ENCODE measurements around the gene ART5.

ART5 gene

DNA sequence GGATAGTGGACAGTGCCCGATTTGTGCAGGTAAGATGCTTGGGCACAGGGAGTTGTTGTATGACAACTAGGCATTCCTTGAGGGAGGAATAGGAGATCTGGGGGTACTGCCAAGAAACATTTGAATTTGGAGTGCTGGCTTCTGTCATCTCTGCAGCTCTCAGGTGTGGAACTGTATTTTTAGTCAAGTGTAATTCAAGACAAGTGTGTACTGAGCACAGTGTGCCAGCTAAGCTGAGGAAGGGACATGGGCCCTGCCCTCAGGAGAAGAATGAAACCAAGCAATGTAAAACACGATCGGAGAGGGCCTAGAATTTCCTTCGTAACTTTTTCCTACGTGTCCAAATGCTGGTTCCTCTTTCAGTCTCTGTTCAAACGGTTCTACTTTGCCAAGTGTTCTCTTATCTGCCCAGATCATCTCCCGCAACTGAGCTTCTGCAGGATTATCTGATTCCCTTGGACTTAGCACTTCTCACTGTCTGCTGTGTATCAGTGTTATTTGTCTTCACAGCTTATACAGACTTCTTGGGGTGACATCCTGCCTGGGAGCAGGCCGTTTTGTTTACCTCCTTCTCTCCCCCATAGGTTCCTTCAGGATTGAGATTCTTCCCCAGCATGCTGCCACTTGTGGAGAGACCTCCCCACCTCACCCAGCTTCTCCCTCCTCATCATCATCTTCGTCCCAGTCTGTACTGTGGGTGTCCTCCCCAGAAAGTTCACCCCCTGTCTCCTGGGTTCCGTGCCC, 27.6 kb downstream of the ART5 start:
- TF ChIP-seq, protein P1, sequence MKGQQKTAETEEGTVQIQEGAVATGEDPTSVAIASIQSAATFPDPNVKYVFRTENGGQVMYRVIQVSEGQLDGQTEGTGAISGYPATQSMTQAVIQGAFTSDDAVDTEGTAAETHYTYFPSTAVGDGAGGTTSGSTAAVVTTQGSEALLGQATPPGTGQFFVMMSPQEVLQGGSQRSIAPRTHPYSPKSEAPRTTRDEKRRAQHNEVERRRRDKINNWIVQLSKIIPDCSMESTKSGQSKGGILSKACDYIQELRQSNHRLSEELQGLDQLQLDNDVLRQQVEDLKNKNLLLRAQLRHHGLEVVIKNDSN (IDR thresholded peaks at IDR 0.05): no peak
- TF ChIP-seq RAD21 (IDR thresholded peaks at IDR 0.05; ENCODE audit: low read depth): no peak
- TF ChIP-seq TCF12 (IDR thresholded peaks at IDR 0.05; ENCODE audit: low read depth): no peak
- TF ChIP-seq EGR1 (IDR thresholded peaks at IDR 0.05): no peak

DNA sequence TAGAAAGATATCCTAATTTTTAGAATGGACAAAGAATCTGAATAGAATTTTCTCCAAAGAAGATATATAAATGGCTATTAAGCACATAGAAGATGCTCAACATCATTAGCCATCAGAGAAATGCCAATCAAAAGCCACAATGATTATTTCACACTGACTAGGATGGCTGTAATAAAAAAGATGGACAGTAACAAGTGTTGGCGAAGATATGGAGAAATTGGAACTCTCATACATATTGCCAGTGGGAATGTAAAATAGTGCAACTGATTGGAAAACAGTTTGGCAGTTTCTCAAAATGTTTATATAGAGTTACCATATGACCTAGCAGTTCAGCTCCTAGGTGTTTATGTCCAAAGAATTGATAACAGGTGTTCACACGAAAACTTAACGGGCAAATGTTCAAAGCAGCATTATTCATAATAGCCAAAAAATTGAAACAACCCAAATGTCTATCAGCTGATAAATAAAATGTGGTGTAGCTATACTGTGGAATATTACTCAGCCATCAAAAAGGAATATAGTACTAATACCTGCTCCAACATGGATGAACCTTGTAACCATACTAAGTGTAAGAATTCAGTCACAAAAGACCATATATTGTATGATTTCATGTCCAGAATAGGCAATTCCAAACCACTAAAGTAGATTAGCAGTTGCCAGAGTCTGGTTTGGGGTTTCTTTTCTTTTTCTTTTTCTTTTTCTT, 29.7 kb downstream of the ART5 start:
- no peak for TF ChIP-seq TAF1 (IDR thresholded peaks at IDR 0.05; ENCODE audit: low read depth)
- TF ChIP-seq YY1 (IDR thresholded peaks at IDR 0.05; ENCODE audit: low read depth): no peak
- TF ChIP-seq FOXM1 (IDR thresholded peaks at IDR 0.05; ENCODE audit: borderline replicate concordance, low read depth): no peak
- TF ChIP-seq TEAD4 (IDR thresholded peaks at IDR 0.05): no peak
- no peak for TF ChIP-seq CREB1 (IDR thresholded peaks at IDR 0.05; ENCODE audit: low read depth)
- no peak for TF ChIP-seq ZBTB7A (IDR thresholded peaks at IDR 0.05; ENCODE audit: low read depth)
- TF ChIP-seq, protein P1 (IDR thresholded peaks at IDR 0.05): no peak
- no peak for TF ChIP-seq EGR1 (IDR thresholded peaks at IDR 0.05)
- TF ChIP-seq, protein P2, sequence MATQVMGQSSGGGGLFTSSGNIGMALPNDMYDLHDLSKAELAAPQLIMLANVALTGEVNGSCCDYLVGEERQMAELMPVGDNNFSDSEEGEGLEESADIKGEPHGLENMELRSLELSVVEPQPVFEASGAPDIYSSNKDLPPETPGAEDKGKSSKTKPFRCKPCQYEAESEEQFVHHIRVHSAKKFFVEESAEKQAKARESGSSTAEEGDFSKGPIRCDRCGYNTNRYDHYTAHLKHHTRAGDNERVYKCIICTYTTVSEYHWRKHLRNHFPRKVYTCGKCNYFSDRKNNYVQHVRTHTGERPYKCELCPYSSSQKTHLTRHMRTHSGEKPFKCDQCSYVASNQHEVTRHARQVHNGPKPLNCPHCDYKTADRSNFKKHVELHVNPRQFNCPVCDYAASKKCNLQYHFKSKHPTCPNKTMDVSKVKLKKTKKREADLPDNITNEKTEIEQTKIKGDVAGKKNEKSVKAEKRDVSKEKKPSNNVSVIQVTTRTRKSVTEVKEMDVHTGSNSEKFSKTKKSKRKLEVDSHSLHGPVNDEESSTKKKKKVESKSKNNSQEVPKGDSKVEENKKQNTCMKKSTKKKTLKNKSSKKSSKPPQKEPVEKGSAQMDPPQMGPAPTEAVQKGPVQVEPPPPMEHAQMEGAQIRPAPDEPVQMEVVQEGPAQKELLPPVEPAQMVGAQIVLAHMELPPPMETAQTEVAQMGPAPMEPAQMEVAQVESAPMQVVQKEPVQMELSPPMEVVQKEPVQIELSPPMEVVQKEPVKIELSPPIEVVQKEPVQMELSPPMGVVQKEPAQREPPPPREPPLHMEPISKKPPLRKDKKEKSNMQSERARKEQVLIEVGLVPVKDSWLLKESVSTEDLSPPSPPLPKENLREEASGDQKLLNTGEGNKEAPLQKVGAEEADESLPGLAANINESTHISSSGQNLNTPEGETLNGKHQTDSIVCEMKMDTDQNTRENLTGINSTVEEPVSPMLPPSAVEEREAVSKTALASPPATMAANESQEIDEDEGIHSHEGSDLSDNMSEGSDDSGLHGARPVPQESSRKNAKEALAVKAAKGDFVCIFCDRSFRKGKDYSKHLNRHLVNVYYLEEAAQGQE (IDR thresholded peaks at IDR 0.05; ENCODE audit: low read depth): no peak
- no peak for TF ChIP-seq CEBPB (IDR thresholded peaks at IDR 0.05)
- TF ChIP-seq TCF12 (IDR thresholded peaks at IDR 0.05; ENCODE audit: low read depth): no peak
- TF ChIP-seq, protein P3, sequence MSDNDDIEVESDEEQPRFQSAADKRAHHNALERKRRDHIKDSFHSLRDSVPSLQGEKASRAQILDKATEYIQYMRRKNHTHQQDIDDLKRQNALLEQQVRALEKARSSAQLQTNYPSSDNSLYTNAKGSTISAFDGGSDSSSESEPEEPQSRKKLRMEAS (IDR thresholded peaks at IDR 0.05): no peak
- TF ChIP-seq EP300 (IDR thresholded peaks at IDR 0.05; ENCODE audit: borderline replicate concordance): no peak
- no peak for TF ChIP-seq NFIC (IDR thresholded peaks at IDR 0.05)

DNA sequence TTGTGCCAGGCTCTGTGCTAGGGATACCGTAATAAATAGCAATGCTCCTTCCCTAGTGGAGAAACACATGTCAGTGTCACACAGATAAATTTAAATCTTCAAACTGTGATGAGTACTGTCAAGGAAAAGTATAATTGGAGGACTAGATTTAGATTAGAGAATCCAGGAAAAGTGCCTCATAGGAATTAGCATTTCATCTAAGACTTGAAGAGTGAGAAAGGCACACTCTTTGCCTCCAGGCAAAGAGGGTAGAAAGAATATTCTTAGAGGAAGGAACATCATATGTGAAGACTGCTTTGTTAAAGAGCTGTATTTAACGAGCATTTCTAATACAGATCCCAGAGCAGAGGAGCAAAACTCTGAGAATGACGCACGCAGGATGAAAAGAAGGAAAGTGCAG, 30.9 kb downstream of the ART5 start:
- no peak for TF ChIP-seq CREB1 (IDR thresholded peaks at IDR 0.05; ENCODE audit: low read depth)
- TF ChIP-seq, protein P3 (IDR thresholded peaks at IDR 0.05): no peak
- TF ChIP-seq TAF1 (IDR thresholded peaks at IDR 0.05; ENCODE audit: low read depth): no peak
- TF ChIP-seq, protein P2 (IDR thresholded peaks at IDR 0.05; ENCODE audit: low read depth): no peak

DNA sequence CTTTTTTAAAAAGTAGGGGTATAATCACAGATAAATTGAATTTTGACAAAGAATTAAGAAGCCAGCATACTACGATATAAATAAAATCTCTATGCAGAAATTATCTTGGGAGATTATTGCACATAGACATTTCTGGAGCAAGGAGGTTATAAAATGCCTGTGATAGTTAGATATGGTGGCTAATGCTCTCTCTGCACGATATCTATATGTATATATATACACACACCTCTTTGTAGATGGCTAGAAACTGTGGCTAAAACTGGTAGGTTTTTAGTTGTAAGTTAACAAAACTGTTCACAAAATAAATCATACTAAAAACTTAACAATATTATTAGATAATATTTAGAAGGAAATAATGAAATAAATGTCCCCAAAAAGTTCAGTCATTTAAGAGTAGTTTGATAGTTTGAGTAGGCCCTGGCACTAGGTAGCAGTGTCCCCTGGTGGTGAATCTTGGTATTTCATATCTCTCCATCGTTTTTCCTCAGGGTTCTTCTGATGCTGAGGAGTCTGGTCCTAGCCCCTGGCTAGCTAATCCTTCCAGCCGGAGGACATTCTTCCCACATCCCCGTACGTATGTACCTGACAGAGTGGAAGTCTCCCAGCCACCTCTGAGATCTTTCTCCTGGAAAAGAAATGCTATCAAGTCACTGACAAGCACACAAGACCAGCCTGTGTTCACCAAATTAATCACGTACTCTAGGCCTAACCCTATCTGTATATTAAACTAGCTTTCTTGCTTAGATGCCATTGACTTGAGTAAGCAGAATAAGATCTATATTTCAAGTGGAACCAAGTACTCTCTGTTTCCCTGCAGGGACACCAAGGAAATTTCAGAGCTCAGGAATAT, 32.2 kb downstream of the ART5 start:
- TF ChIP-seq TEAD4 (IDR thresholded peaks at IDR 0.05) (0 out of 2 replicates have a peak, but pooled peaks have one; percentile 9), FOXM1 (IDR thresholded peaks at IDR 0.05; ENCODE audit: borderline replicate concordance, low read depth) (no peak), RAD21 (IDR thresholded peaks at IDR 0.05; ENCODE audit: low read depth) (peak; percentile 92), YY1 (IDR thresholded peaks at IDR 0.05; ENCODE audit: low read depth) (no peak)

DNA sequence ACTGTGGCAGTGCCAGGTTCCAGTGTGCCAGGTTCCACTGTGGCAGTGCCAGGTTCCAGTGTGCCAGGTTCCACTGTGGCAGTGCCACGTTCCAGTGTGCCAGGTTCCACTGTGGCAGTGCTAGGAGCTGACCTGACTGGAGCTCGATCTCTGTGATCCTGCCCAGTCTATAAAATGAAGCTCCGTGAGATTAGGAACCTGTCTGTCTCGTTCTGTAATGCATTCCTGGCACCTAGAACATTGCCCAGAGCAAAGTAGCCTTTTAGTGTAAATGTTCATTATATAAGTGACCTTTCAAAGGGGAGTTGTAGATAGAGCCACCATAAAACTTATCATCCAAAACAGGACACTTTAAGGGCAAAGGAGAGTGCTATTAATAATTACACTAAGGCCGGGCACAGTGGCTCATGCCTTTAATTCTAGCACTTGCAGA, 36.0 kb downstream of the ART5 start:
- TF ChIP-seq TEAD4 (IDR thresholded peaks at IDR 0.05) (no peak), FOXM1 (IDR thresholded peaks at IDR 0.05; ENCODE audit: borderline replicate concordance, low read depth) (no peak), NFIC (IDR thresholded peaks at IDR 0.05) (no peak), TAF1 (IDR thresholded peaks at IDR 0.05; ENCODE audit: low read depth) (no peak), EP300 (IDR thresholded peaks at IDR 0.05; ENCODE audit: borderline replicate concordance) (no peak)
- TF ChIP-seq, protein P1 (IDR thresholded peaks at IDR 0.05): no peak

All from Ishikawa (cell line).